Measurements from ENCODE around the gene SORBS2. TPM values are rescaled to one million over a fixed set of nuclear protein-coding genes. Genes with fewer than 3 reads are reported as not detected.

SORBS2 gene
- total RNA-seq, 1 donor from 2014 or later: 43.2 TPM

- DNase-seq (ENCODE audit: extremely low spot score, unreplicated experiment): no peak
- H3K9me3 Mint-ChIP-seq: no peaks in the 10 kb centered on the region
- H3K36me3 Mint-ChIP-seq: peaks cover 7% of the 10 kb centered on the region
- no peak for TF ChIP-seq CTCF (conservative IDR thresholded peaks at IDR 0.05)
- no peaks in the 10 kb centered on the region for H3K4me1 Mint-ChIP-seq (ENCODE audit: unreplicated experiment)
- H3K4me3 Mint-ChIP-seq: no peak overlapping the region
- no peak overlapping the region for H3K27ac Mint-ChIP-seq
- peaks cover 3% of the 10 kb centered on the region for H3K27me3 Mint-ChIP-seq
These were observed 134.2 kb downstream of the SORBS2 start for GRCh38 chr4:185677637-185678314.

GRCh38 chr4:185672618-185673017, 139.4 kb downstream of the SORBS2 start:
- no peaks in the 10 kb centered on the region for H3K4me1 Mint-ChIP-seq (ENCODE audit: unreplicated experiment)
- H3K36me3 Mint-ChIP-seq: peaks cover 7% of the 10 kb centered on the region
- DNase-seq (ENCODE audit: extremely low spot score, unreplicated experiment): no peak
- no peaks in the 10 kb centered on the region for H3K27me3 Mint-ChIP-seq
- TF ChIP-seq CTCF (conservative IDR thresholded peaks at IDR 0.05): no peak
- no peak overlapping the region for H3K4me3 Mint-ChIP-seq
- no peak overlapping the region for H3K27ac Mint-ChIP-seq
- H3K9me3 Mint-ChIP-seq: no peaks in the 10 kb centered on the region

GRCh38 chr4:185672151-185672550, 139.8 kb downstream of the SORBS2 start:
- DNase-seq (ENCODE audit: extremely low spot score, unreplicated experiment): no peak
- Mint-ChIP-seq H3K9me3 (no peaks in the 10 kb centered on the region), H3K36me3 (peaks cover 4% of the 10 kb centered on the region), H3K4me1 (ENCODE audit: unreplicated experiment) (no peaks in the 10 kb centered on the region), H3K27me3 (no peaks in the 10 kb centered on the region), H3K4me3 (no peak overlapping the region), H3K27ac (no peak overlapping the region)
- no peak for TF ChIP-seq CTCF (conservative IDR thresholded peaks at IDR 0.05)

GRCh38 chr4:185671496-185671895, 140.5 kb downstream of the SORBS2 start:
- no peak for TF ChIP-seq CTCF (conservative IDR thresholded peaks at IDR 0.05)
- Mint-ChIP-seq H3K4me3 (no peak overlapping the region), H3K27me3 (no peaks in the 10 kb centered on the region), H3K4me1 (ENCODE audit: unreplicated experiment) (no peaks in the 10 kb centered on the region), H3K9me3 (no peaks in the 10 kb centered on the region), H3K27ac (no peak overlapping the region), H3K36me3 (peaks cover 4% of the 10 kb centered on the region)
- no peak for DNase-seq (ENCODE audit: extremely low spot score, unreplicated experiment)

GRCh38 chr4:185671066-185671465, 140.9 kb downstream of the SORBS2 start:
- Mint-ChIP-seq H3K27me3 (no peaks in the 10 kb centered on the region), H3K4me3 (no peak overlapping the region), H3K36me3 (peaks cover 4% of the 10 kb centered on the region), H3K4me1 (ENCODE audit: unreplicated experiment) (no peaks in the 10 kb centered on the region), H3K9me3 (no peaks in the 10 kb centered on the region), H3K27ac (no peak overlapping the region)
- TF ChIP-seq CTCF (conservative IDR thresholded peaks at IDR 0.05): no peak
- no peak for DNase-seq (ENCODE audit: extremely low spot score, unreplicated experiment)

Data from type B pancreatic cell (in vitro differentiated cells).